GM10266 (cell line): Measurements from ENCODE around the gene WWOX.

Experiments
- DNase-seq: peaks from one replicate; pipeline ENCODE4 v3.0.0; 2012; ENCODE audit errors: extremely low spot score
- TF ChIP-seq, protein P1 (sequence below): IDR thresholded peaks from 2 replicates; pipeline ENCODE4 v1.5.1; 2012; ENCODE audit warnings: mild to moderate bottlenecking, low read depth; ENCODE audit not compliant: control insufficient read depth, insufficient read depth; ENCODE audit errors: missing control alignments

WWOX gene

DNA sequence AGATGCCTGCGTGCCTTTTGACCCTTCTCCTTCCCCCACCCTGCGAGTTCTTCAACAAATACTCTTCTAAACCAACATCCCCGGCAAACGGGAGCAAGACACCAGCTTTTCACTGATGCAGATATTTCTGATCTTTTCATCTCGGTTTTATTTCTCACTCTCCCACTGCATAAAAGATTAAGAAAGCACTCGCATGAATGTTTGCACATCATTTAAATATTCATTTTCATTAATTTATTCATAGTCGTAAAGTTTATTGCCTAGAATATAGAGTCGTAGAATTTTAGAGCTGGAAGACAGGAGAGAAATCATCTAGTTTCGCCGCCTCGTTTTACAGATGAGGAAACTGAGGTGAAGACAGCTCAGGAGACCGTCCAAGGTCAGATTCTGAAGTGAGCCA is 1013.0 kb downstream of the WWOX start:
- TF ChIP-seq, protein P1, sequence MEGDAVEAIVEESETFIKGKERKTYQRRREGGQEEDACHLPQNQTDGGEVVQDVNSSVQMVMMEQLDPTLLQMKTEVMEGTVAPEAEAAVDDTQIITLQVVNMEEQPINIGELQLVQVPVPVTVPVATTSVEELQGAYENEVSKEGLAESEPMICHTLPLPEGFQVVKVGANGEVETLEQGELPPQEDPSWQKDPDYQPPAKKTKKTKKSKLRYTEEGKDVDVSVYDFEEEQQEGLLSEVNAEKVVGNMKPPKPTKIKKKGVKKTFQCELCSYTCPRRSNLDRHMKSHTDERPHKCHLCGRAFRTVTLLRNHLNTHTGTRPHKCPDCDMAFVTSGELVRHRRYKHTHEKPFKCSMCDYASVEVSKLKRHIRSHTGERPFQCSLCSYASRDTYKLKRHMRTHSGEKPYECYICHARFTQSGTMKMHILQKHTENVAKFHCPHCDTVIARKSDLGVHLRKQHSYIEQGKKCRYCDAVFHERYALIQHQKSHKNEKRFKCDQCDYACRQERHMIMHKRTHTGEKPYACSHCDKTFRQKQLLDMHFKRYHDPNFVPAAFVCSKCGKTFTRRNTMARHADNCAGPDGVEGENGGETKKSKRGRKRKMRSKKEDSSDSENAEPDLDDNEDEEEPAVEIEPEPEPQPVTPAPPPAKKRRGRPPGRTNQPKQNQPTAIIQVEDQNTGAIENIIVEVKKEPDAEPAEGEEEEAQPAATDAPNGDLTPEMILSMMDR = no peak
- no peak for DNase-seq

DNA sequence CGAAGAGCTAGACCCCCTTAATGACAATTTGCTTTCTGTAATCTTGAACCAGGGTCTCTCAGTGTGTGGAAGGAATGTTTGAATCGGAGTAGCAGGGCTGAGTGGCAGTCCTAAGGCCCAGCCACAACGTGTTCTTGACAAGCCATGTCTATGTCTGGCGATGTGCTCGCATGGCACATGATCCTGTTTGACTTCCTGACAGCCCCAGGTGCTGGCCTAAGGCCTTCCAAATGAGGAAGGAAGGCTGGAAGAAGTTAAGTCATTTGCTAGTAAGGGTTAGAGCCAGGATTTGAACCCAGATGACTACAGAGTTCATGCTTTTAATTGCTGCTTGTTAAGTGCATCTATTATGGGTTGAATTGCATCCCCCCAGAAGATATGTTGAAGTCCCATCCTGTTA is 1014.4 kb downstream of the WWOX start:
- TF ChIP-seq, protein P1 = no peak

DNA sequence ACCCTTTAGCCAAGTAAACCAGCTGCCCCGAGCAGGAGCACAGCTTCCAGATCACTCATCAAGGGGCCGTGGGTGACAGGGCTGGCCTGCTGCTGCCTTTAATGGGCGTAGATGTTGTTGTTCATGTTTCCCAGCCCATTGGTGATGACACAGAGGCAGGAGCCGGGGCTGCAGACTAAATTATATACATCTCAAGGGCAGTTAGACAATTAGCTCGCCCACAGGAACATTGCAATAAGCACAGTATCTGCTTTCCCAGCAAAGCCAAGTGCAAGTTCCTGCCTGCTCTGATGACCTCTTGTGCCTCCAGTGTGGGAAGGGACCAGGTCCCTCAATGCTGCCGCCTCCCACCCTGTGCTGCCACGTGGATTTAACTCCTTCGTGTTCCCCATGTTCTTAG is 1015.3 kb downstream of the WWOX start:
- TF ChIP-seq, protein P1 = no peak
- DNase-seq = no peak

More for the DNA sequence above, 1014.4 kb downstream of the WWOX start:
- no peak for DNase-seq

DNA sequence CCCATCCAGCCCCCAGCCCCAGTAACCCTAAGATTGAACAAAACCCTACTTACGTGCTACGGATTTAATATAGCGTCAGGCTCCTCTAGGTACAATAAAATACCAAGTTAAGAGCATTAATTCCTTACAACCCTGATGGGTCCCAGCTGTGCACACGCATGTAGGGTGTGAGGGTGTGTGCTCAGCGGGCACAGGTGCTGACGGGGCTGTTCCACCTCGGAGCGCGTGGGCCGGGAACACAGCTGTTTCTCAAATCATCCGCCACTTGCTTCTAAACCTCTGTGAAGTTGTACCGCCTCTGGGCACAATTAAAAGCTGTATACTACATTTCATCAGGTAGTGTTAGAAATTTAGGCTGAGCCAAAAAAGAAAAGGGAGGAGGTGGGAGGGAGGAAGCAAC is 1022.5 kb downstream of the WWOX start:
- no peak for DNase-seq
- TF ChIP-seq, protein P1 = no peak

DNA sequence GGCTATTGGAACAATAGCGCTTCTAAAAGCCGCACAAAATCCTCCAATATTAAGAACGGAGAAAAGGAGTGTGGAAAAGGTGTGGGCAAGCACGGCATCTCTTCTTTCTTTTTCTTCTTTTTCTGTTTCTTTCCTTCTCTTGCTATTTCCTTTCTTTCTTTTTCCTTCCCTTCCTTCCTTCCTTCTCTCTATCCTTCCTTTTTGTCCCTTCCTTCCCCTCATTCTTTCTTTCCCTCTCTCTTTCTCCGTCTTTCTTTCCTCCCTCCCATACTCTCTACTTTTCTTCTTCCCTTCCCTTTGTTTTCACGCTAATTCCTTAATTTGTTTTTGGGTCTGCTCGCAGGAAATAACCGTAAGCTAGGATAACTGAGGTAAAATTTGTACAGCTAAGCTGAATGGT is 1022.9 kb downstream of the WWOX start:
- TF ChIP-seq, protein P1 = no peak
- no peak for DNase-seq

DNA sequence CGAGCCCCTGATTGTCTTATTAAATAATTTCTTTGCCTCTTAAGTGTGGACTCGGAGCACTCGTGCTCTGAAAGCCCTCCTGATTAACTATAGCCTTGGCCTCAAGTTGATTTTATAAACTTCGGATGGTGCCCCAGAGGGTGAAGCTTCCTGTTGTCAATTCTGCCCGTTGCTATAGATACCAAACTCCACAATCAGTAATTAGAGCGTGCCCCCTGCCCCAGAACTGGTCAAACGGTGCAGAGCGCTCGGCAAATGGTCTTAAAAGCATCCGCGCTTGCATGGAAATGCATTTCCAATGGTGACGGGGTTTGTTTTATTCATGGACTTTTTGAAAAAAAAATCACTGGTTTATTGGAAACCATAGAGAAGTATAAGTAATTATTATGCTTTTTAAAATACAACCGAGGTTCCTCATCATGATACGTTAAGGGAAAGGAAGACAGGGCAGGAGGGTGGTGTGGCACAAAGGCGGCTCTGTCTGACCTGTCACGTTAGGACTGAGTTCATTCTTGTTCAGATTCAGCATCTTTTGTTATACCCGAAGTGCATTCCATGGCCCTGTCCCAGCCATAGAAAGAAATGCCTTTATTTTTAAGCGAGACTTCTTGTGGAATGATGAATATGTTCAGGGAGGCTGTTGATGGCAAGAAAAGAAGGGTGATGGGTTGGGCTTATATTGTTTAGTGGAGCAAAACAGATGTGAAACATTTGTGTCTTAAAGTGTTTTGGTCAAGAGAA is 1024.7 kb downstream of the WWOX start:
- no peak for DNase-seq
- TF ChIP-seq, protein P1 = no peak

DNA sequence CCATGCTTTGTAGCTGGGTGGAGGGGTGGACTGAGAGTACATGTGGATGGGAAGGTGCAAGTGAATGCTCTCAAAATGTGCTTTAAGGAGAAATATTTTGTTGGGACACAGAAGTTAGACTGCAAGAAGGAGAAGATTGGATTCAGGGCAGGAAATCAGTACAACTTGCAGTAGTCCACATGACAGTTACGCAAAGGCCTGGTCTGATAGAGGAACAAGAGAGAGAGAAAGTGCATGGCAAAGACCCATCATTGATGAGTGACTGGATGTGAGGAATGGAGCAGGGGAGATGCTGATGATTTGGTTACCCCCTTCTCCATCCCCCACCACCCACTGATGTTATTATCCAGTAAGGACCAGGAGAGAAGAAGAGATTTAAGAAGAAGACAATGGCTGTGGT is 1028.3 kb downstream of the WWOX start:
- TF ChIP-seq, protein P1 = no peak
- no peak for DNase-seq
